RPMI7951 (cell line): ENCODE results near the gene FAT4. TPM values are rescaled to one million over a fixed set of nuclear protein-coding genes. Genes with fewer than 3 reads are reported as not detected.

Source experiments
- DNase-seq: peaks from one replicate; pipeline ENCODE4 v3.0.0-alpha.2; 2012; ENCODE audit warnings: low read depth
- total RNA-seq: library from RNA; depleted of rRNA; stranded (reverse); fragments of >200 nt; shearing (Covaris generic); gene quantifications from 2 replicates; pipeline ENCODE4 v1.2.3, GENCODE V29; 2014

Gene FAT4
- total RNA-seq, 1 experiment from 2014 or later: 0.24 TPM

GRCh38 chr4:125316791-125317524 lies 2.2 kb downstream of the FAT4 start:
- DNase-seq: no peak

- no peak for DNase-seq
These were observed 2.7 kb downstream of the FAT4 start for GRCh38 chr4:125317525-125317877.

- no peak for DNase-seq
These were observed 4.6 kb downstream of the FAT4 start for GRCh38 chr4:125319311-125319710.

- DNase-seq: no peak
These were observed 7.1 kb downstream of the FAT4 start for GRCh38 chr4:125321709-125322365.

GRCh38 chr4:125322366-125322730 lies 7.6 kb downstream of the FAT4 start:
- no peak for DNase-seq

- no peak for DNase-seq
These were observed 8.9 kb downstream of the FAT4 start for GRCh38 chr4:125323654-125324053.

GRCh38 chr4:125325733-125326132 lies 11.0 kb downstream of the FAT4 start:
- no peak for DNase-seq

GRCh38 chr4:125331116-125331515 lies 16.4 kb downstream of the FAT4 start:
- no peak for DNase-seq

GRCh38 chr4:125334926-125335325 lies 20.2 kb downstream of the FAT4 start:
- DNase-seq: no peak

GRCh38 chr4:125338814-125339213 lies 24.1 kb downstream of the FAT4 start:
- no peak for DNase-seq

GRCh38 chr4:125344198-125344597 lies 29.4 kb downstream of the FAT4 start:
- DNase-seq: no peak

- DNase-seq: no peak
These were observed 31.9 kb downstream of the FAT4 start for GRCh38 chr4:125346616-125347015.

- DNase-seq: no peak
These were observed 35.8 kb downstream of the FAT4 start for GRCh38 chr4:125350470-125351135.

- no peak for DNase-seq
These were observed 37.8 kb downstream of the FAT4 start for GRCh38 chr4:125352521-125352920.

GRCh38 chr4:125353131-125353530 lies 38.4 kb downstream of the FAT4 start:
- DNase-seq: no peak

GRCh38 chr4:125355791-125356190 lies 41.0 kb downstream of the FAT4 start:
- no peak for DNase-seq

GRCh38 chr4:125357675-125358074 lies 42.9 kb downstream of the FAT4 start:
- no peak for DNase-seq

GRCh38 chr4:125358453-125358852 lies 43.7 kb downstream of the FAT4 start:
- no peak for DNase-seq

GRCh38 chr4:125359363-125359762 lies 44.6 kb downstream of the FAT4 start:
- no peak for DNase-seq

- no peak for DNase-seq
These were observed 45.3 kb downstream of the FAT4 start for GRCh38 chr4:125359960-125360634.

- DNase-seq: no peak
These were observed 46.0 kb downstream of the FAT4 start for GRCh38 chr4:125360727-125361126.
